ENCODE data around the gene ZNF181. TPM values are rescaled to one million over a fixed set of nuclear protein-coding genes. Genes with fewer than 3 reads are reported as not detected.
"Not testable (repeated sequence)": the region's sequence is repeated elsewhere in the genome, so short reads cannot be mapped to it uniquely, and the experiment has no call there.

ZNF181 gene
- total RNA-seq (2021) = 8.2 and 9.9 TPM in 2 replicates
- long read RNA-seq, full-length matches to known transcripts = 18 of 76 reads
- long read RNA-seq, partial matches to known transcripts = 1 of 76 reads
- long read RNA-seq, other reads (novel, unspliced or antisense) = 57 of 76 reads

GRCh38 chr19:34733746-34734536 lies at the start of gene ZNF181:
Gene ZNF181, plus strand, starts transcription at chr19:34734243. Its CDS starts 795 bp downstream, at chr19:34735038.
- H3T11ph ChIP-seq (ENCODE audit: low read length) = peak within 1 kb of the TSS; percentile 46
- no peaks in the 10 kb centered on the region for H3K27me3 ChIP-seq (ENCODE audit: insufficient read depth, low read length)
- H3K23me2 ChIP-seq (ENCODE audit: insufficient read length, low read depth, low read length, poor library complexity, severe bottlenecking) = peaks cover 11% of the 10 kb centered on the region
- H4K20me1 ChIP-seq (ENCODE audit: control insufficient read depth, insufficient read depth, insufficient read length) = no peaks in the 10 kb centered on the region
- H3K27me3 Mint-ChIP-seq (ENCODE audit: low read depth) = peaks cover 2% of the 10 kb centered on the region
- H2BK20ac ChIP-seq (ENCODE audit: low read depth, low read length, poor library complexity, severe bottlenecking) = no peak within 1 kb of the TSS
- peak within 1 kb of the TSS; percentile 90; the same call in 1 of the 2 replicates for H3K14ac ChIP-seq (ENCODE audit: insufficient read depth, low read length)
- no peak within 1 kb of the TSS; the same call in 1 of the 2 replicates for H3K4ac ChIP-seq (ENCODE audit: low read depth, low read length)
- H4K91ac ChIP-seq (ENCODE audit: insufficient read length, low read depth, low read length) = no peak within 1 kb of the TSS
- peak within 1 kb of the TSS; percentile 83 to 94 for H3K4me3 Mint-ChIP-seq
- no peaks in the 10 kb centered on the region for H3K9me3 ChIP-seq (ENCODE audit: control insufficient read depth, low read depth, low read length)
- no peak within 1 kb of the TSS for H2AK5ac ChIP-seq (ENCODE audit: insufficient read length, low read length)
- no peaks in the 10 kb centered on the region for H3K79me2 ChIP-seq (ENCODE audit: insufficient read depth, low read length)
- H2BK120ac ChIP-seq (ENCODE audit: low read depth, low read length, poor library complexity, severe bottlenecking) = peak within 1 kb of the TSS; percentile 79
- H3K36me3 Mint-ChIP-seq (ENCODE audit: insufficient read depth in 1 of 3, low read depth in 3 of 3) = peaks cover 3 to 20% (median 15%) of the 10 kb centered on the region in 3 experiments; a peak in 6 of 7 replicates
- no peak for TF ChIP-seq CTCF (conservative IDR thresholded peaks at IDR 0.05)
- peaks cover 12 to 15% of the 10 kb centered on the region in 2 experiments; a peak in 3 of 4 replicates for H3K4me1 Mint-ChIP-seq
- H3K27ac Mint-ChIP-seq = peak within 1 kb of the TSS; percentile 97 to 99 (median 98)
- H3K18ac ChIP-seq (ENCODE audit: insufficient read length, low read depth, low read length) = peak within 1 kb of the TSS; percentile 94
- H2BK5ac ChIP-seq (ENCODE audit: insufficient read length, low read length) = no peak within 1 kb of the TSS
- WGBS (ENCODE audit: extremely low coverage, insufficient read length, low lambda C conversion rate) = no CpG with 5 or more reads among the region's 67 CpGs
- peak within 1 kb of the TSS; percentile 71 for H2AFZ ChIP-seq (ENCODE audit: low read length)
- no peak within 1 kb of the TSS for H3K23ac ChIP-seq (ENCODE audit: insufficient read length, low read depth, low read length)
- H3K4me2 ChIP-seq (ENCODE audit: insufficient read depth, insufficient read length, low read length) = peak within 1 kb of the TSS; percentile 98
- no peaks in the 10 kb centered on the region for H3K4me1 ChIP-seq (ENCODE audit: insufficient read depth, low read length)
- H3K9ac ChIP-seq (ENCODE audit: extremely low read depth, insufficient read length, low read length) = peak within 1 kb of the TSS; percentile 74
- H4K8ac ChIP-seq (replicated peaks; ENCODE audit: insufficient read length, low read depth, low read length) = peak within 1 kb of the TSS; percentile 90
- no peak within 1 kb of the TSS for H3K56ac ChIP-seq (ENCODE audit: insufficient read length, low read depth, low read length)
- peak; percentile 91 for DNase-seq
- peak within 1 kb of the TSS; percentile 86 for H4K5ac ChIP-seq (ENCODE audit: insufficient read length, low read depth, low read length)
- H2BK12ac ChIP-seq (ENCODE audit: insufficient read length, low read depth, low read length) = no peak within 1 kb of the TSS
- peaks cover 9 to 13% of the 10 kb centered on the region in 2 experiments for H3K9me3 Mint-ChIP-seq
- no peak within 1 kb of the TSS for H2BK15ac ChIP-seq (ENCODE audit: low read depth, low read length)
- H3K79me1 ChIP-seq (ENCODE audit: insufficient read depth, low read depth, low read length, poor library complexity, severe bottlenecking) = no peaks in the 10 kb centered on the region
- H3K27ac ChIP-seq (ENCODE audit: insufficient read length, low read depth, low read length) = peak within 1 kb of the TSS; percentile 47

- not testable (repeated sequence) for H3K4me3 Mint-ChIP-seq; H3K4me2 ChIP-seq (ENCODE audit: insufficient read depth, insufficient read length, low read length); H2BK5ac ChIP-seq (ENCODE audit: insufficient read length, low read length); H3K9ac ChIP-seq (ENCODE audit: extremely low read depth, insufficient read length, low read length); H3K4me1 Mint-ChIP-seq; H4K8ac ChIP-seq (replicated peaks; ENCODE audit: insufficient read length, low read depth, low read length); H2AK5ac ChIP-seq (ENCODE audit: insufficient read length, low read length); H3K23ac ChIP-seq (ENCODE audit: insufficient read length, low read depth, low read length); H3K4ac ChIP-seq (ENCODE audit: low read depth, low read length); H3K23me2 ChIP-seq (ENCODE audit: insufficient read length, low read depth, low read length, poor library complexity, severe bottlenecking); H2BK12ac ChIP-seq (ENCODE audit: insufficient read length, low read depth, low read length); H3K79me2 ChIP-seq (ENCODE audit: insufficient read depth, low read length); H3K27me3 ChIP-seq (ENCODE audit: insufficient read depth, low read length); H3K14ac ChIP-seq (ENCODE audit: insufficient read depth, low read length); H4K20me1 ChIP-seq (ENCODE audit: control insufficient read depth, insufficient read depth, insufficient read length); H3K18ac ChIP-seq (ENCODE audit: insufficient read length, low read depth, low read length); H4K5ac ChIP-seq (ENCODE audit: insufficient read length, low read depth, low read length); H3K27ac ChIP-seq (ENCODE audit: insufficient read length, low read depth, low read length); H3K27ac Mint-ChIP-seq; H3K56ac ChIP-seq (ENCODE audit: insufficient read length, low read depth, low read length); H3K79me1 ChIP-seq (ENCODE audit: insufficient read depth, low read depth, low read length, poor library complexity, severe bottlenecking); H3K4me1 ChIP-seq (ENCODE audit: insufficient read depth, low read length); H4K91ac ChIP-seq (ENCODE audit: insufficient read length, low read depth, low read length); H2AFZ ChIP-seq (ENCODE audit: low read length); H3T11ph ChIP-seq (ENCODE audit: low read length); H2BK120ac ChIP-seq (ENCODE audit: low read depth, low read length, poor library complexity, severe bottlenecking); H2BK20ac ChIP-seq (ENCODE audit: low read depth, low read length, poor library complexity, severe bottlenecking); DNase-seq; H2BK15ac ChIP-seq (ENCODE audit: low read depth, low read length)
- Mint-ChIP-seq H3K36me3 (ENCODE audit: insufficient read depth in 1 of 3, low read depth in 3 of 3) (peaks cover 50 to 60% (median 56%) of the 10 kb centered on the region in 3 experiments), H3K9me3 (peaks cover 56 to 76% of the 10 kb centered on the region in 2 experiments), H3K27me3 (ENCODE audit: low read depth) (peaks cover 18% of the 10 kb centered on the region)
- peaks cover 13% of the 10 kb centered on the region for H3K9me3 ChIP-seq (ENCODE audit: control insufficient read depth, low read depth, low read length)
- WGBS (ENCODE audit: extremely low coverage, insufficient read length, low lambda C conversion rate) = no CpG with 5 or more reads among the region's 5 CpGs
These were observed 48.8 kb upstream of the ZNF181 start for GRCh38 chr19:34685266-34685665.
